ENCODE data around the gene RACK1.

RACK1 gene

GRCh38 chr5:181198106-181198685 lies 45.5 kb downstream of the RACK1 start:
- DNase-seq (ENCODE audit: low read depth): no peak

- no peak for DNase-seq (ENCODE audit: low read depth)
Observed at GRCh38 chr5:181197326-181197951, 46.3 kb downstream of the RACK1 start.

- no peak for DNase-seq (ENCODE audit: low read depth)
Observed at GRCh38 chr5:181195249-181195761, 48.4 kb downstream of the RACK1 start.

GRCh38 chr5:181194489-181195248 lies 49.0 kb downstream of the RACK1 start:
- DNase-seq (ENCODE audit: low read depth): no peak

- no peak for DNase-seq (ENCODE audit: low read depth)
Observed at GRCh38 chr5:181193656-181194055, 50.0 kb downstream of the RACK1 start.

- no peak for DNase-seq (ENCODE audit: low read depth)
Observed at GRCh38 chr5:181192337-181193046, 51.2 kb downstream of the RACK1 start.

- DNase-seq (ENCODE audit: low read depth): peak; percentile 94
Observed at GRCh38 chr5:181191526-181192336, 52.0 kb downstream of the RACK1 start.

GRCh38 chr5:181190711-181191525 lies 52.8 kb downstream of the RACK1 start:
- DNase-seq (ENCODE audit: low read depth): peak; percentile 39

GRCh38 chr5:181189962-181190710 lies 53.6 kb downstream of the RACK1 start:
- DNase-seq (ENCODE audit: low read depth): peak; percentile 40

- no peak for DNase-seq (ENCODE audit: low read depth)
Observed at GRCh38 chr5:181189363-181189961, 54.2 kb downstream of the RACK1 start.

GRCh38 chr5:181188700-181189362 lies 54.9 kb downstream of the RACK1 start:
- DNase-seq (ENCODE audit: low read depth): peak; percentile 55

- no peak for DNase-seq (ENCODE audit: low read depth)
Observed at GRCh38 chr5:181187500-181188213, 56.0 kb downstream of the RACK1 start.

- no peak for DNase-seq (ENCODE audit: low read depth)
Observed at GRCh38 chr5:181186986-181187499, 56.7 kb downstream of the RACK1 start.
